Pancreas (tissue), 10 donors: Measurements from ENCODE around the gene DNAJC10. TPM values are rescaled to one million over a fixed set of nuclear protein-coding genes. Genes with fewer than 3 reads are reported as not detected.

Source experiments
- ATAC-seq, 4 donors: fragments of 200-7000 bp; cut with Tn5 transposase; one replicate each; pipeline versions ENCODE4 v1.8.0 to v1.9.1; 2020; ENCODE audit warnings: mild to moderate bottlenecking in 4 of 4, moderate library complexity in 4 of 4
- DNase-seq, 6 donors: peaks; one replicate each; pipeline ENCODE4 v3.0.0-alpha.2; 2020
- FAIRE-seq: peaks from 2 replicates; lab custom pipeline; 2012; peaks lifted over from hg19 to GRCh38; lab: Jason Lieb, UNC
- H3K27ac ChIP-seq, 4 donors: fragments of 200-600 bp; sonication (generic); 1 replicate in 3 of 4; 2 replicates in 1 of 4; pipeline versions ENCODE4 v1.5.0 to v1.8.0; 2020
- H3K27me3 ChIP-seq, 4 donors: fragments of 200-600 bp; one replicate each; pipeline ENCODE4 v1.8.0; 2021
- H3K36me3 ChIP-seq, 3 donors: fragments of 200-600 bp; sonication (generic) in 1 of 3; one replicate each; pipeline versions ENCODE4 v1.5.0 to v1.8.0; 2020 to 2021
- H3K4me1 ChIP-seq, 3 donors: fragments of 200-600 bp; one replicate each; pipeline ENCODE4 v1.8.0; 2021
- H3K4me3 ChIP-seq, 4 donors: fragments of 200-600 bp; sonication (generic) in 2 of 4; one replicate each; pipeline versions ENCODE4 v1.5.0 to v1.8.0; 2020 to 2021
- H3K9me3 ChIP-seq, 4 donors: fragments of 200-600 bp; one replicate each; pipeline ENCODE4 v1.8.0; 2021
- WGBS, 2 donors: extraction: QIAGEN DNeasy Blood & Tissue Kit; methylation state at CpG; one replicate each; pipeline ENCODE4 v1.1.7; 2013; 5-methylcytosine and 5-hydroxymethylcytosine counted together
- intact Hi-C, 3 donors: fragments of 100-400 bp; cut with DNase I; formaldehyde crosslinking; loops; one replicate each; pipeline versions ENCODE4 v1.11.1 to v1.14.2; 2022
- polyA plus RNA-seq, 2 donors: library from polyadenylated mRNA; stranded (reverse); fragments of 200-250 nt; gene quantifications; one replicate each; pipeline ENCODE4 v1.2.3, GENCODE V29; 2013
- total RNA-seq, 6 donors: library from RNA; stranded (reverse); fragmentation: NEBNext Ultra II Directional in 4 of 6; extraction: Animal tissue kit (Norgen Biotek cat#: 25700) in 4 of 6; gene quantifications; one replicate each; pipeline versions ENCODE4 v1.2.1 to v1.2.4, GENCODE V29; 2021 to 2023
- TF ChIP-seq, protein P1 (sequence below), 4 donors: fragments of 200-600 bp; sonication (generic) in 3 of 4; IDR thresholded peaks; one replicate each; pipeline versions ENCODE4 v1.5.0 to v1.8.0; 2021; ENCODE audit warnings: antibody characterized with exemption in 4 of 4
- donor health status: healthy with polysubstance abuse.
- donor health status: DM: no; HTN: no; CAD: no; lungs with moderate emphysema.
- donor health status: DM: no; HTN: no; CAD: no.
- donor health status: control.
- donor health status: control.
- donor health status: Bipolar disorder and iron deficiency.
- donor health status: DM: yes; HTN: yes; CAD: no.
- donor health status: DM: no; HTN: no; CAD: no.
- donor health status: DM: no; HTN: no; CAD: no.
- donor health status: DM: yes; HTN: yes; CAD: no.

The DNAJC10 gene
- total and polyA plus RNA-seq, 8 donors = 19.9 to 87.8 (median 63.6) TPM

DNA sequence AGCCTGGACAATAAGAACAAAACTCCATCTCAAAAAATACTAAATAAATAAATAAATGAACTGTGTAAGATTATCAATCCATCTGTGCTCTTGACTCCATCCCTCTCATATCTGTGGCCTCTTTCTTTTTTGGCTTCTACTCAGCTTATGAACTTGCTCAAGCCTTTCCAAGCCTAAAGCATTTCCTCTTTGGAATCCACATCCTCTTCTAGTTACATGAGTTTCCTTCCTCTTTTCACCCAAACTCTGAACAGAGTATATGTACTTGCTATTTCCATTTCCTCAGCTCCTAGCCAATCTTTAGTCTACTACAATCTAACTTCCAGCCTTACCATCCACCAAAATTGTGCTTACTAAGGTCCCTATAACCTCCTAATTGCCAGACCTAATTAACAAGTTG, 2.5 kb upstream of the DNAJC10 start:
- DNase-seq = no peak
- intact Hi-C loops = no loop called here
- TF ChIP-seq, protein P1, sequence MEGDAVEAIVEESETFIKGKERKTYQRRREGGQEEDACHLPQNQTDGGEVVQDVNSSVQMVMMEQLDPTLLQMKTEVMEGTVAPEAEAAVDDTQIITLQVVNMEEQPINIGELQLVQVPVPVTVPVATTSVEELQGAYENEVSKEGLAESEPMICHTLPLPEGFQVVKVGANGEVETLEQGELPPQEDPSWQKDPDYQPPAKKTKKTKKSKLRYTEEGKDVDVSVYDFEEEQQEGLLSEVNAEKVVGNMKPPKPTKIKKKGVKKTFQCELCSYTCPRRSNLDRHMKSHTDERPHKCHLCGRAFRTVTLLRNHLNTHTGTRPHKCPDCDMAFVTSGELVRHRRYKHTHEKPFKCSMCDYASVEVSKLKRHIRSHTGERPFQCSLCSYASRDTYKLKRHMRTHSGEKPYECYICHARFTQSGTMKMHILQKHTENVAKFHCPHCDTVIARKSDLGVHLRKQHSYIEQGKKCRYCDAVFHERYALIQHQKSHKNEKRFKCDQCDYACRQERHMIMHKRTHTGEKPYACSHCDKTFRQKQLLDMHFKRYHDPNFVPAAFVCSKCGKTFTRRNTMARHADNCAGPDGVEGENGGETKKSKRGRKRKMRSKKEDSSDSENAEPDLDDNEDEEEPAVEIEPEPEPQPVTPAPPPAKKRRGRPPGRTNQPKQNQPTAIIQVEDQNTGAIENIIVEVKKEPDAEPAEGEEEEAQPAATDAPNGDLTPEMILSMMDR (IDR thresholded peaks at IDR 0.05) = no peak
- Histone ChIP-seq H3K9me3 (no peaks in the 10 kb centered on the region), H3K4me3 (no peak overlapping the region), H3K27ac (no peak overlapping the region), H3K27me3 (no peaks in the 10 kb centered on the region), H3K36me3 (no peaks in the 10 kb centered on the region), H3K4me1 (peaks cover 0 to 21% (median 11%) of the 10 kb centered on the region in 3 donors)
- ATAC-seq = no peak
- FAIRE-seq = no peak

DNA sequence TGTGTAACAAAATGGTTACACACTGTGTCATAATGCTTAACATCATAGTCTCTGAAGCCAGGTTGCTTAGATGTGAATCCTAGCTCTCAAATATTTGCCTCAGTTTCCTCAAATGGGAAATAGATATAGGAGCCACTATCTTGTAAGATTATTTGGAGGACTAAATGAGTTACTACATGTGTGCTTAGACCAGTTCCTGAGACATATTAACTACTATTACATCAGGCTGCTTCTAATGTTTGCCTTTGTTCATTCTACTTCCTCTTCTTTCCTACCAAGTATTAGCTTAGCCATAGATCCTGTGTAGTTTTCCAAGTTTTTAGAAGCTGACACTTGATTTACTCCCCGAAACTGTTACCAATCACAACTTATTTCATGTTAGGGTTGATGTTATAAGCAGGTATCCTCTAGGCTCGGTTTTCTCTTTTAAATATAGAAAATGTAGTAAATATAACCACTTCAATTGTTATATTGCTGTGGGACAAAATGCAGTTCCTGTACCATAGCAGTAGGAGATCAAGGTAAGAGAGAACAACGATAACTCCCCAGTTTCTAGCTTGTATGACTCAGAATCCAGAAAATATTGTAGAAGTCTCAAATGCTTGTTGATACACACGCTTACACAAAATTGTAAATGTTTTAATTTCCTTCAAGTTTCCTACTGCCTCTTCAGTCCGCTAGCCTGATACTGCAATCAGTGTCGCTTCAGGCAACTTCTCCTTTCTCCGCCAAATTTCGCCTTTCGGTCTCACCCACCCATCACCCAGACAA, 751 bp upstream of the DNAJC10 start:
- TF ChIP-seq, protein P1 (IDR thresholded peaks at IDR 0.05) = no peak
- 0 to 1% methylated on average over 9 of the region's 9 CpGs for WGBS, 2 donors
- intact Hi-C loops = no loop called here
- Histone ChIP-seq H3K9me3 (no peaks in the 10 kb centered on the region), H3K4me3 (peak overlapping the region; percentile 84 to 97 (median 91)), H3K27me3 (no peaks in the 10 kb centered on the region), H3K27ac (peak overlapping the region; percentile 70 to 94 (median 87)), H3K36me3 (no peaks in the 10 kb centered on the region), H3K4me1 (peaks cover 0 to 24% (median 15%) of the 10 kb centered on the region in 3 donors)
- peak; percentile 39 to 69 (median 54) for ATAC-seq
- no peak for DNase-seq
- peak; percentile 32 for FAIRE-seq

DNA sequence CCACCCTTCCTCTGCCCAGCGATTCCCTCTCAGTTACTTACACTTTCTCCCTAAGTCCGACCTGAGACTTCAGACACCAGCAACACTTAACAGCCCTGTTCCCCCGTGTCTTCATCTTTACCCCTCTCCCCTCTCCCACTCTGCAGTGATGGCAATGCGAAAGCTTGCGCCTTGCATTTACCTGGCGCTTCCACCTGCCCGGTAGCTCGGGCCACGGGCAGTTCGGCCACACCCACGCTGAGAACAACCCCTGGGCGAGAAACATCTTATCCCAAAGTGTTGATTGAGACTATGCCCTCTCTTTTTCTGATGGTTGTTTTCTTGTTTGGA, 558 bp downstream of the DNAJC10 start:
- DNase-seq (peak; percentile 9 to 64 (median 37)), FAIRE-seq (no peak), ATAC-seq (peak; percentile 41 to 57 (median 52))
- Histone ChIP-seq H3K4me3 (peak overlapping the region; percentile 84 to 97 (median 91)), H3K4me1 (peaks cover 0 to 24% (median 15%) of the 10 kb centered on the region in 3 donors), H3K27me3 (no peaks in the 10 kb centered on the region), H3K36me3 (no peaks in the 10 kb centered on the region), H3K9me3 (no peaks in the 10 kb centered on the region), H3K27ac (peak overlapping the region; percentile 70 to 94 (median 87))
- TF ChIP-seq, protein P1 (IDR thresholded peaks at IDR 0.05) = no peak
- intact Hi-C loops = no loop called here
- 1% methylated on average over 11 to 12 of the region's 12 CpGs for WGBS, 2 donors

DNA sequence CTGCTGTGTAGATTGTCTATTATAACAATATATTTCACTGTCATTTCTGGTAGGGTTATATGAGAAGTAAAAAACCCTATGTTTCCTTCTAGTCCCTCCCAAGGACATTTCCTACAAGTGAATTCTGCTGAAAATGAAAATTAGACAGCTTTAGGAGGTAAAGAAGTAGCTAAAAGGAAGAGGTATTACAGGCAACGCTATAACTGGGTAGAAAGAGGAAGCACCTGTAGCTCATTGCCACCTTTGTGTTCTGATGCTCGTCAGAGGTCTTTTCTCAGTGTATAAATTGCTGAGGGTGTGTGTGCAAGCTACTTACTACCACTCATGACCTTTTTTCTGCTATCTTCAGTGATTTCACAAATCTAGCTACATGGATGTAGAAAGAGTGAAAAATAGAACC, 1.4 kb downstream of the DNAJC10 start:
- DNase-seq (no peak), ATAC-seq (no peak), FAIRE-seq (no peak)
- Histone ChIP-seq H3K27ac (no peak overlapping the region), H3K27me3 (no peaks in the 10 kb centered on the region), H3K4me1 (peaks cover 0 to 24% (median 15%) of the 10 kb centered on the region in 3 donors), H3K4me3 (peak overlapping the region in 2 of 4 donors; percentile 84 to 97), H3K36me3 (no peaks in the 10 kb centered on the region), H3K9me3 (no peaks in the 10 kb centered on the region)
- intact Hi-C loops = no loop called here
- 6 to 11% methylated on average over 2 of the region's 2 CpGs for WGBS, 2 donors
- TF ChIP-seq, protein P1 (IDR thresholded peaks at IDR 0.05) = no peak

DNA sequence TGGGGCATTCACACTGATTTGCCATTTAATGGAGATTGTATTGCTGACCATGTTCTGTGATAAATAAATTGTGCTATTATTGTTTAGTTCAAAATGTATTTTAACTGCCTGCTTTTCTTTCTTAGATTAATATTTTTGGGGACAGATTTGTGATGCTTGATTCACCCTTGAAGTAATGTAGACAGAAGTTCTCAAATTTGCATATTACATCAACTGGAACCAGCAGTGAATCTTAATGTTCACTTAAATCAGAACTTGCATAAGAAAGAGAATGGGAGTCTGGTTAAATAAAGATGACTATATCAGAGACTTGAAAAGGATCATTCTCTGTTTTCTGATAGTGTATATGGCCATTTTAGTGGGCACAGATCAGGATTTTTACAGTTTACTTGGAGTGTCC, 1.8 kb downstream of the DNAJC10 start:
- H3K36me3 ChIP-seq = no peaks in the 10 kb centered on the region
- TF ChIP-seq, protein P1 (IDR thresholded peaks at IDR 0.05) = no peak
- ATAC-seq = no peak
- DNase-seq = no peak
- H3K4me1 ChIP-seq = peaks cover 0 to 24% (median 15%) of the 10 kb centered on the region in 3 donors
- no peaks in the 10 kb centered on the region for H3K9me3 ChIP-seq
- FAIRE-seq = no peak
- H3K4me3 ChIP-seq = peak overlapping the region in 1 of 4 donors; percentile 97
- H3K27me3 ChIP-seq = no peaks in the 10 kb centered on the region
- no peak overlapping the region for H3K27ac ChIP-seq
- intact Hi-C loops = no loop called here
